HG02798 (cell line): ENCODE results near the gene CLRN2.
"Not testable (repeated sequence)": the region's sequence is repeated elsewhere in the genome, so short reads cannot be mapped to it uniquely, and the experiment has no call there.

ENCODE experiments used
- ATAC-seq: cut with Tn5 transposase; IDR thresholded peaks from one replicate; pipeline ENCODE4 v1.9.1; 2021; ENCODE audit warnings: mild to moderate bottlenecking; ENCODE audit not compliant: unreplicated experiment, poor library complexity

Gene CLRN2

DNA sequence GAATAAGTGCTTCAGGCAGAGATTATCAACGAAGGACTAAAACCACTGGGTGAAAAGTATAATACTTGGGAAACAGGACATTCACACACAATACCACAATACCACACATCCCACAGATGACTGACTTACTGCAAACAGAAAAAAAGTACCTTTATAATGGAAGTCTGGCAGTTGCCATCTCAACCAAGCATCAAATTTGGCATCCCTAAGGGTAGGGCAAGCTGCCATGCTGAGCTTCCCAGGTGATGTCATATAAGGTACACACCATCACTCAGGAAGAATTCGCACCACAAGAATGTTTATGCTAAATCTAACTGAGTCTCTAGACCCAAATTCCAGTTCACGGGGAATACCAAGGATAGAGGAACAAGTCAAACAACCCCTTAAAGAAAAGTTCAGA, 12.2 kb upstream of the CLRN2 start:
- no peak for ATAC-seq

GRCh38 chr4:17504081-17504480, 10.9 kb upstream of the CLRN2 start:
- no peak for ATAC-seq

GRCh38 chr4:17510582-17510981, 4.4 kb upstream of the CLRN2 start:
- no peak for ATAC-seq

- no peak for ATAC-seq
Observed at GRCh38 chr4:17511051-17511450, 3.9 kb upstream of the CLRN2 start.

- ATAC-seq, result peak; percentile 56
Observed at GRCh38 chr4:17511509-17511949, 3.4 kb upstream of the CLRN2 start.

DNA sequence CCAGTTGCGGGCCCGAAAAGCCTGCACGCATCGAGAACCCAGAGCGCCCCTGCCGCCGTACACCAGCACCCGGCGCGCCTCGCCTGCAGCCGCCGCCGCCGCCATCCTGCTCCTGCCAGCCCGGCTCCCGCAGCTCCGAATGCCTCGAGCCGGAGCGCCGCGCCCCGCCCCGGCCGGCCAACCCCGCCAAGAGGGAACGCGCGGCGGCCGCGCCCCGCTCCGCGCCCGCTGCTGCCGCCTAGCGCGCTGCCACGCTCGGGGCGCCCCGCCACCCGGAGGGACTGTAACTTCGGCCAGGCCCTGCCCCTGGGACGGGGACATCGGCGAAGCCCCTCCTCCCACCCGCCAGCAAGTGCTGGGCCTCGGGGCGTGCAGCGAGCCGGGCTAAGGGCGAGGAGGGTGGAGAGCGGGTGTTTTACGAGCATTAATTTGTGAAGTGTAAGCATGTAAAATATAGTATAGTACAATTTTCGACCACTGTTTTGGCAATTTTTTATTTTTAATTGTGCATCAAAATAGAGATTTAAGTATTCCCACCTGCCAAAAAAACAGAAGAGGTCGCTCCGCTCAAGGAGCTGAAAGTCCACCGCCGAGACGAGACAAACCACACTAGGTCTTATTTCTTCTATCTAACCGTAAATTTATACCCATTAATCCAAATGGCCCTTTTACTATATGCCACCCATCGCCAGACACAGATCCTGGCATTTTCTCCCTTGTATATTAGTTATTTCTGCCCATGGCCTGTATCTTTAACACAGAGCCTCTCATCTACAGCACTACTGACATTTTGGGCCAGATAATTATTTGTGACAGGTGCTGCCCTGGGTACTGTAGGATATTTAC, 2.8 kb upstream of the CLRN2 start, which contains the start of gene QDPR:
Gene QDPR, minus strand, starts transcription at position 141 of the 846 bp plus-strand sequence. Its CDS starts 36 bp downstream, at position 105.
- ATAC-seq, result peak; percentile 98

DNA sequence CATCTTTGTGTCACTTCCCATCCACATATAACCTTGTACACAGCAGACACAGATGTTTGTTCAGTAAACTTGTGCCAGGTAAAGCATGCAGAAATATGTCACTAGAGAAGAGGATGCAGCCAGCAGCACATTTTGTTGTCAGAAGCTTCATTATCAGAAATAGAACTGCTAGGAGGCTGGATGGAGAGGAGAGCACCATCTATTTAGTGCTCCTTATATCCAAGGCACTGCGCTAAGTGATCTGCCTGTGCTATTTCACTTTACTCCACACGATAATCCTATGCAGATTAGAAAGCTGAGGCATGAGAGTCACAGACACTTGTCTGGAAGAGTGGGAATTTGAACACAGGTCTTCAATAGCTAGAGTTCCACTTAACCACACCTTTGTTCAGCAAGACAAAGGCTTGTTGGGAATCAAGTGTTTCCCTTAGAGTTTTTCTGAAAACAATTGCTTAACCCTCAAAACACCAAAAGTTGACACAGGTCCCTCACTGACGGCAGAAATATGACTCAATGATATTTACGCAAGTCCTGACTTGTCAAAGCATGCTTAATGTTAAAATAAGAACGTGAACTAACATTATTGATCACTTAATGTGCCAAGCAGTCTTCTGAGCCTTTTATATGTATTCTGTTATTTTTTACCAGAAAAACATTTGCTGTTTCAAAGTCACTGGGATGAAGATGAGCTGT, 1.8 kb upstream of the CLRN2 start:
- no peak for ATAC-seq

GRCh38 chr4:17515445-17516407, 761 bp downstream of the CLRN2 start:
- no peak for ATAC-seq

- no peak for ATAC-seq
Observed at GRCh38 chr4:17516980-17517379, 2.0 kb downstream of the CLRN2 start.

- ATAC-seq, result no peak
Observed at GRCh38 chr4:17517664-17518063, 2.7 kb downstream of the CLRN2 start.

DNA sequence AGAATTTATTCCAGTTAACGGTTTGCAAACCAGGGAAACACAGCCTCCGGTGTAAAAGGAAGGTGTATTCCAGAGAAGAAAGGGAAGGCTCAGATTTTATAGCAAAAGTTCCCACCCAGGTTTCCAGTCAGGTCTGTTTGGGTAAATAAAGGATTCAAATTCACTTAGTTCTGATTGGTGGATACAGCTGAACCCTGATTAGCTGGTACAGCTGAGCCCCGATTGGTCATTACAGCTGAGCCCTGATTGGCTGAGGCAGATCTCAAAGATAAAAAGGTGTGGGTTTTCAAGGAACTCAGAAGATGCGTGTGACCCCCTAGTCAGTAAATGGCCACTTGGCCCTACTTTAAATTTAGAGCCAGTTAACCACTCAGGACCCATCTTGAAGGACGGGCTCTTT, 6.6 kb downstream of the CLRN2 start:
- no peak for ATAC-seq

GRCh38 chr4:17523662-17524061, 8.7 kb downstream of the CLRN2 start:
- ATAC-seq, result no peak

GRCh38 chr4:17526695-17527477, 11.9 kb downstream of the CLRN2 start:
- ATAC-seq, result no peak

GRCh38 chr4:17528551-17529165, 13.7 kb downstream of the CLRN2 start:
- ATAC-seq, result no peak

GRCh38 chr4:17531538-17532285, 16.7 kb downstream of the CLRN2 start:
- ATAC-seq, result no peak

- no peak for ATAC-seq
Observed at GRCh38 chr4:17534705-17535104, 19.7 kb downstream of the CLRN2 start.

DNA sequence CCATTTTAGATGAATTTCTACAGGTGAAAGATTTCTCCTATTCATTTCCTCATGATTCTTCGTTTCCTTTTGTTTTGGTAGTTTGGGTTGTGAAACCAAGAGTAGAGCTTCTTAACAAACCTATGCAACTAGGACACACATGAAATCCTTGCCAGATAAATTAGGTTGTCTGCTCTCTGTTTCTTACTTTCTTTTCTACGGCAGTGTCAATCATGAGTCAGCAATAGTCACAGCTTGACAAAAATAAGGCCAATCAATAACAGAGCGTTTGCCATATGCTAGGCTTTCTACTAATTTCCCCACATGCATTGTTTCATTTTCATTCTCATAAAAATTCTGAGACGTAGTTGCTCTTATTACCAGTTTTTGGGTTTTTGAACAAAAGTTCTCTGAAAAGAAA, 20.3 kb downstream of the CLRN2 start:
- ATAC-seq, result no peak

- no peak for ATAC-seq
Observed at GRCh38 chr4:17535906-17536305, 20.9 kb downstream of the CLRN2 start.

- not testable (repeated sequence) for ATAC-seq
Observed at GRCh38 chr4:17537060-17537459, 22.1 kb downstream of the CLRN2 start.
